ENCODE data around the gene DNAJC8. TPM values are rescaled to one million over a fixed set of nuclear protein-coding genes. Genes with fewer than 3 reads are reported as not detected.

DNAJC8 gene
- total and polyA plus RNA-seq, 2 of the 4 experiments (the other 2 are of a cell fraction), result 53.6 to 81.0 TPM

DNA sequence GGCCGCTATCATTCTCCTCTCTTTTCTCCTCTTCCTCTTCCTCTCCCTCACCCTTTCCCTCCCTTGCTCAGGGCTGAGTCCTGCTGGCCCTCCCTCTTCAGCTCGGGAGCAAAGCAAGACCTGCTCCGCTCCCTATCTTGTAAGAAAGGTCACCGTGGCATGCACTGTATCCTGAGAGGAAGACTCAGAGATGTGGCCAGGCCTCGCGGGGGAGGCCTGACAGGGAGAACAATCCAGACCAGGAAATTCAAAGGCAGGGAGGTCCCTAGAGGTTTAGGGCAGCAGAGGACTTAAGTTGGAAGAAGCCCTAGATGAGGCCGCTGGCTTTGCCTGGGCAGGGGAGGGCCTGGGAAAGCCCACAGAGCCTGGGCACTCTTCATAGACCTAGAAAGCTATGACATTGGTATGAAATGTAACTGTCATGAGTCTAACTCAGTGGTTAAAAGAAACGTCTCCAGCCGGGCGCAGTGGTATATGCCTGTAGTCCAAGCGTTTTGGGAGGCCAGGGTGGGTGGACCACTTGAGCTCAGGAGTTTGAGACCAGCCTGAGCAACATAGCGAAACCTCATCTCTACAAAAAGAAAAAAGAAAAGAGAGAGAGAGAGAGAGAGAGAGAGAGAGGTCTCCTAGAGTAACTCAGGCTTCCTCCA lies 41.7 kb downstream of the DNAJC8 start:
- no peaks in the 10 kb centered on the region for H3K79me1 ChIP-seq (ENCODE audit: low read depth in 1 of 2, low read length in 2 of 2)
- H4K91ac ChIP-seq (ENCODE audit: insufficient read depth, low read depth, low read length), result peak overlapping the region; percentile 98
- peak overlapping the region; percentile 91 for H4K5ac ChIP-seq (ENCODE audit: low read depth, low read length)
- H3K18ac ChIP-seq (ENCODE audit: low read depth, low read length), result peak overlapping the region; percentile 85
- ATAC-seq (ENCODE audit: low read depth) (no peak; the same call in 1 of the 2 replicates), DNase-seq (no peak)
- no TSS peak for BruUV-seq (replicated peaks)
- H2BK15ac ChIP-seq (ENCODE audit: low read depth, low read length), result peak overlapping the region; percentile 79; the same call in 2 of the 3 replicates
- peak overlapping the region; percentile 85 for H3K14ac ChIP-seq (replicated peaks; ENCODE audit: low read depth, low read length)
- TF ChIP-seq MAZ (IDR thresholded peaks at IDR 0.05; ENCODE audit: borderline replicate concordance, low read depth, low read length), result no peak
- no peak for TF ChIP-seq POLR2A (IDR thresholded peaks at IDR 0.05; ENCODE audit: low read depth, low read length)
- no peak for TF ChIP-seq SMC3 (IDR thresholded peaks at IDR 0.05; ENCODE audit: low read depth, low read length)
- no peak for TF ChIP-seq CHD1 (IDR thresholded peaks at IDR 0.05; ENCODE audit: low read depth, low read length)
- no peak for TF ChIP-seq RFX5 (IDR thresholded peaks at IDR 0.05; ENCODE audit: low read depth, low read length)
- TF ChIP-seq BHLHE40 (IDR thresholded peaks at IDR 0.05; ENCODE audit: low read depth, low read length), result no peak
- TF ChIP-seq, protein P1, sequence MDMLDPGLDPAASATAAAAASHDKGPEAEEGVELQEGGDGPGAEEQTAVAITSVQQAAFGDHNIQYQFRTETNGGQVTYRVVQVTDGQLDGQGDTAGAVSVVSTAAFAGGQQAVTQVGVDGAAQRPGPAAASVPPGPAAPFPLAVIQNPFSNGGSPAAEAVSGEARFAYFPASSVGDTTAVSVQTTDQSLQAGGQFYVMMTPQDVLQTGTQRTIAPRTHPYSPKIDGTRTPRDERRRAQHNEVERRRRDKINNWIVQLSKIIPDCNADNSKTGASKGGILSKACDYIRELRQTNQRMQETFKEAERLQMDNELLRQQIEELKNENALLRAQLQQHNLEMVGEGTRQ (IDR thresholded peaks at IDR 0.05; ENCODE audit: low read depth, low read length), result no peak
- TF ChIP-seq CTCF (conservative IDR thresholded peaks at IDR 0.05; ENCODE audit: low read depth, low read length), result no peak
- H3K4me2 ChIP-seq (ENCODE audit: low read depth, low read length), result no peak overlapping the region
- 85% methylated on average over 3 of the region's 12 CpGs; no CpG with 5 or more reads in 1 of the 2 experiments for WGBS, 2 experiments (ENCODE audit: extremely low coverage in 2 of 2, insufficient read length in 1 of 2)
- dilution Hi-C loops (cut with HindIII; ENCODE audit: low sequenced_read_pairs, unreplicated experiment), result no loop called here
- H3K4ac ChIP-seq (ENCODE audit: low read depth, low read length), result peak overlapping the region; percentile 94
- 0 out of 2 replicates have a peak overlapping the region, but pooled peaks have one; percentile 13 for H3K56ac ChIP-seq (ENCODE audit: extremely low read depth, insufficient read depth, low read length)
- ChIA-PET POLR2A (ENCODE audit: unreplicated experiment) (no interaction called here), CTCF (no interaction called here)
- H3K23ac ChIP-seq (ENCODE audit: low read depth, low read length), result peak overlapping the region; percentile 79
- H2BK5ac ChIP-seq (ENCODE audit: low read depth, low read length, poor library complexity, severe bottlenecking), result peak overlapping the region; percentile 50
- H2BK120ac ChIP-seq (ENCODE audit: low read depth, low read length), result peak overlapping the region; percentile 96
- no peaks in the 10 kb centered on the region for H3K27me3 ChIP-seq (ENCODE audit: control insufficient read depth, insufficient read depth, low read length)
- H3K27ac ChIP-seq (ENCODE audit: insufficient read depth, low read length), result peak overlapping the region; percentile 47; the same call in 1 of the 2 replicates
- no peaks in the 10 kb centered on the region for H3K9me3 ChIP-seq (ENCODE audit: control insufficient read depth, insufficient read depth, low read length)
- no peaks in the 10 kb centered on the region for H4K20me1 ChIP-seq (ENCODE audit: insufficient read depth, low read length)
- peak overlapping the region; percentile 90 to 95 for H4K8ac ChIP-seq (ENCODE audit: low read depth in 2 of 2, low read length in 2 of 2)
- intact Hi-C loops (cut with micrococcal nuclease), result no loop called here
- peak overlapping the region; percentile 42 for H2AK9ac ChIP-seq (replicated peaks; ENCODE audit: low read depth, low read length, poor library complexity)
- no peaks in the 10 kb centered on the region; the same call in 1 of the 2 replicates for H3K36me3 ChIP-seq (ENCODE audit: control insufficient read depth, insufficient read depth, low read length)
- H2BK20ac ChIP-seq (ENCODE audit: low read depth, low read length), result peak overlapping the region; percentile 90
- peaks cover 7% of the 10 kb centered on the region for H3K9me1 ChIP-seq (ENCODE audit: insufficient read depth, low read length)
- peaks cover 7% of the 10 kb centered on the region for H3K4me1 ChIP-seq (ENCODE audit: control insufficient read depth, insufficient read depth, low read length)
- peak overlapping the region; percentile 61 for H2AK5ac ChIP-seq (ENCODE audit: low read depth, low read length)
- no peak overlapping the region for H3K4me3 ChIP-seq (ENCODE audit: insufficient read depth, low read depth, low read length)
- in situ Hi-C loops (cut with MboI; ENCODE audit: low sequenced_read_pairs), result no loop called here
- peak overlapping the region; percentile 86 for H2AFZ ChIP-seq (replicated peaks; ENCODE audit: low read length, poor library complexity)
- H3K9ac ChIP-seq (ENCODE audit: low read depth, low read length), result no peak overlapping the region
